HAP-1 (cell line): ENCODE measurements around the gene IRGM.
"Not testable (repeated sequence)": the region's sequence is repeated elsewhere in the genome, so short reads cannot be mapped to it uniquely, and the experiment has no call there.

Experiments used
- DNase-seq, 2 experiments: peaks; one replicate each; pipeline ENCODE4 v3.0.0-alpha.2; 2016 to 2020; ENCODE audit warnings: low spot score in 2 of 2
- H3K27me3 ChIP-seq: fragments of 250-450 bp; sonication (Bioruptor Pico); 2 replicates; pipeline ENCODE4 v1.5.1; 2020; ENCODE audit warnings: low read depth, mild to moderate bottlenecking, moderate library complexity
- H3K36me3 ChIP-seq: fragments of 250-450 bp; sonication (Bioruptor Pico); replicated peaks from 2 replicates; pipeline ENCODE4 v1.5.1; 2020; ENCODE audit warnings: mild to moderate bottlenecking
- H3K4me1 ChIP-seq: fragments of 250-450 bp; sonication (Bioruptor Pico); 2 replicates; pipeline ENCODE4 v1.5.1; 2020; ENCODE audit warnings: mild to moderate bottlenecking
- H3K4me3 ChIP-seq: fragments of 250-450 bp; sonication (Bioruptor Pico); 2 replicates; pipeline ENCODE4 v1.5.1; 2020; ENCODE audit warnings: mild to moderate bottlenecking, moderate library complexity
- H3K9me3 ChIP-seq: fragments of 250-450 bp; sonication (Bioruptor Pico); 2 replicates; pipeline ENCODE4 v1.5.1; 2020; ENCODE audit warnings: mild to moderate bottlenecking, moderate library complexity
- in situ Hi-C: fragments of 300-500 bp; cut with MboI; formaldehyde crosslinking; loops from 3 replicates; pipeline ENCODE4 v1.14.3; 2020; ENCODE audit warnings: low sequenced_read_pairs, inconsistent platforms, mixed read lengths

IRGM gene

GRCh38 chr5:150847334-150847695 lies 994 bp downstream of the IRGM start:
- 0 out of 2 replicates have a peak, but pooled peaks cover 3% of the 10 kb centered on the region for H3K4me1 ChIP-seq
- no peaks in the 10 kb centered on the region for H3K9me3 ChIP-seq
- no peaks in the 10 kb centered on the region for H3K36me3 ChIP-seq
- no peak for DNase-seq
- H3K4me3 ChIP-seq = no peak overlapping the region
- peaks cover 8% of the 10 kb centered on the region for H3K27me3 ChIP-seq
- in situ Hi-C loops = loop anchor here (5.0 to 10.0 kb wide), 2 partner anchors 285 to 393 kb away; no protein-coding TSS in a partner anchor

- no peaks in the 10 kb centered on the region for H3K36me3 ChIP-seq
- no peak for DNase-seq
- 0 out of 2 replicates have a peak, but pooled peaks cover 3% of the 10 kb centered on the region for H3K4me1 ChIP-seq
- peaks cover 8% of the 10 kb centered on the region for H3K27me3 ChIP-seq
- no peak overlapping the region for H3K4me3 ChIP-seq
- no peaks in the 10 kb centered on the region for H3K9me3 ChIP-seq
- in situ Hi-C loops = loop anchor here (5.0 to 10.0 kb wide), 2 partner anchors 286 to 393 kb away; no protein-coding TSS in a partner anchor
These were observed 1.9 kb downstream of the IRGM start for GRCh38 chr5:150848271-150848670.

DNA sequence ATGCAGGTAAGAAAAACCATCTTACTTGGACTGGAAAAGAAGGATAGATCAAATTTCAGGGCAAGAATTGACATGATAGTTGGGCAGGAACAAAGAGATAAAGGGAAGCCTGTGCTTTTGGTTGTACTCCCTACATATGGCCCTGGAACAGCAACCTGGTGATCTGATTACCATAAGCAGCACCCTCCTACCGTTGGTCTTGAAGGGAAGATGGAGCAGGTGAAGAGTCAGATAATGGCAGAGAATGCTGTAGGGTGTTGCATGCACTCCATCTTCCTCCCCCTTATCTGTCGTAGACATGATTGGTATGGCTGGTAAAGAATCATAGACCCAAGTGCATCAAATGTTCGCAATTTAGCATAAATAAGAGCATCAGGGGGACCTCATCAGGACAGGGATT lies 4.7 kb downstream of the IRGM start:
- no peak for DNase-seq
- H3K27me3 ChIP-seq = peaks cover 8% of the 10 kb centered on the region
- no peaks in the 10 kb centered on the region for H3K36me3 ChIP-seq
- in situ Hi-C loops = no loop called here
- H3K4me1 ChIP-seq = 0 out of 2 replicates have a peak, but pooled peaks cover 3% of the 10 kb centered on the region
- no peaks in the 10 kb centered on the region for H3K9me3 ChIP-seq
- no peak overlapping the region for H3K4me3 ChIP-seq

- H3K27me3 ChIP-seq = peaks cover 8% of the 10 kb centered on the region
- H3K36me3 ChIP-seq = no peaks in the 10 kb centered on the region
- H3K9me3 ChIP-seq = no peaks in the 10 kb centered on the region
- no peaks in the 10 kb centered on the region for H3K4me1 ChIP-seq
- H3K4me3 ChIP-seq = no peak overlapping the region
- no peak for DNase-seq
- in situ Hi-C loops = no loop called here
These were observed 7.2 kb downstream of the IRGM start for GRCh38 chr5:150853561-150853960.

DNA sequence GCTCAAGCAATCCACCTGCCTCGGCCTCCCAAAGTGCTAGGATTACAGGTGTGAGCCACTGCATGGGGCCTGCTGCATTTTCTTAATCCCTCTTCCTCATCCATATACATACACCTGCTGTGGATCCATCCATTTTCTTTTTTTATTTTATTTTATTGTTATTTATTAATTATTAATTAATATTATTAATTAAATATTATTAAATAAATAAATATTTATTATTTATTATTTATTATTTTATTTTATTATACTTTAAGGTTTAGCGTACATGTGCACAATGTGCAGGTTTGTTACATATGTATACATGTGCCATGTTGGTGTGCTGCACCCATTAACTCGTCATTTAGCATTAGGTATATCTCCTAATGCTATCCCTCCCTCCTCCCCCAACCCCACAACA lies 10.4 kb downstream of the IRGM start:
- in situ Hi-C loops, H3K27me3 ChIP-seq, H3K9me3 ChIP-seq, H3K4me1 ChIP-seq, DNase-seq, H3K4me3 ChIP-seq, H3K36me3 ChIP-seq: not testable (repeated sequence)

- H3K4me3 ChIP-seq = no peak overlapping the region
- in situ Hi-C loops = no loop called here
- DNase-seq = no peak
These were observed 14.0 kb downstream of the IRGM start for GRCh38 chr5:150860246-150860821.

DNA sequence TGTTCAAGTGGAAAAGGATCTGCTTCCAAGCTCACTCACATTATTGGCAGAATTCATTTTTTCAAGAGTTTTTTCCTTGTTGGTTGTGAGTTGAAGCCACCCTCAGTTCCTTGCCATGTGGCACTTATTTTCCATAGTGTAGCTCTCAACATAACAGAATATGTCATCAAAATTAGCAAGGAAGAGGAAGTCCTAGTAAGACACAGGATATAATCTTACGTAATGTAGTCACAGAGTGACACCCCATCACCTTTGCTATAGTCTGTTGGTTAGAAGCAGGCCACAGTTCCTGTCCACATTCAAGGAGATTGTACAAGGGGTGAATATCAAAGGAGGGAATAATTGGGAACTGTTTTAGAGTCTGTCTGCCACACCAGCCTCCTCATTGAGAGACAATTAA lies 15.7 kb downstream of the IRGM start:
- Histone ChIP-seq H3K4me1 (no peaks in the 10 kb centered on the region), H3K9me3 (no peaks in the 10 kb centered on the region), H3K27me3 (no peaks in the 10 kb centered on the region), H3K4me3 (no peak overlapping the region), H3K36me3 (no peaks in the 10 kb centered on the region)
- in situ Hi-C loops = no loop called here
- no peak for DNase-seq

More at GRCh38 chr5:150860246-150860821, 14.0 kb downstream of the IRGM start:
- no peaks in the 10 kb centered on the region for H3K27me3 ChIP-seq
- H3K9me3 ChIP-seq = no peaks in the 10 kb centered on the region
- H3K36me3 ChIP-seq = no peaks in the 10 kb centered on the region
- H3K4me1 ChIP-seq = no peaks in the 10 kb centered on the region

DNA sequence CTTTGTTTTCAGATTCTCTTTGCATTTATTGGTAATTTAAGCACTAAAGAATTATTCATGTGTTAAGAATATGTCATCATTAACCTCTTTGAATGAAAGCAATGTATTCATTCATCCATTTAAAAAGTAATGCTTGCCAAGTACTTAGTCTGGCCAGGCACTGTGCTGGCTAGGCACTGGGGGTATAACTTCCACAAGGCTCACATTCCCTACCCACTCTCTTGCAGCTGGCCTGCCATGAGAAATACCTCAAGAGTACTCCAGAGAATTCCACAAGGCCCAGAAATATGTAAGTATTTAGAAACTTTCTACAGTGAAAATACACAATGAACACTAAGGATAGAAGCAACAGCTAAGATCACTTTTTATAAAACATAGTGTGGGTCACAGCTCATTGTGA lies 33.0 kb downstream of the IRGM start:
- Histone ChIP-seq H3K4me1 (no peaks in the 10 kb centered on the region), H3K9me3 (no peaks in the 10 kb centered on the region), H3K36me3 (no peaks in the 10 kb centered on the region), H3K27me3 (no peaks in the 10 kb centered on the region), H3K4me3 (no peak overlapping the region)
- no peak for DNase-seq
- in situ Hi-C loops = no loop called here

DNA sequence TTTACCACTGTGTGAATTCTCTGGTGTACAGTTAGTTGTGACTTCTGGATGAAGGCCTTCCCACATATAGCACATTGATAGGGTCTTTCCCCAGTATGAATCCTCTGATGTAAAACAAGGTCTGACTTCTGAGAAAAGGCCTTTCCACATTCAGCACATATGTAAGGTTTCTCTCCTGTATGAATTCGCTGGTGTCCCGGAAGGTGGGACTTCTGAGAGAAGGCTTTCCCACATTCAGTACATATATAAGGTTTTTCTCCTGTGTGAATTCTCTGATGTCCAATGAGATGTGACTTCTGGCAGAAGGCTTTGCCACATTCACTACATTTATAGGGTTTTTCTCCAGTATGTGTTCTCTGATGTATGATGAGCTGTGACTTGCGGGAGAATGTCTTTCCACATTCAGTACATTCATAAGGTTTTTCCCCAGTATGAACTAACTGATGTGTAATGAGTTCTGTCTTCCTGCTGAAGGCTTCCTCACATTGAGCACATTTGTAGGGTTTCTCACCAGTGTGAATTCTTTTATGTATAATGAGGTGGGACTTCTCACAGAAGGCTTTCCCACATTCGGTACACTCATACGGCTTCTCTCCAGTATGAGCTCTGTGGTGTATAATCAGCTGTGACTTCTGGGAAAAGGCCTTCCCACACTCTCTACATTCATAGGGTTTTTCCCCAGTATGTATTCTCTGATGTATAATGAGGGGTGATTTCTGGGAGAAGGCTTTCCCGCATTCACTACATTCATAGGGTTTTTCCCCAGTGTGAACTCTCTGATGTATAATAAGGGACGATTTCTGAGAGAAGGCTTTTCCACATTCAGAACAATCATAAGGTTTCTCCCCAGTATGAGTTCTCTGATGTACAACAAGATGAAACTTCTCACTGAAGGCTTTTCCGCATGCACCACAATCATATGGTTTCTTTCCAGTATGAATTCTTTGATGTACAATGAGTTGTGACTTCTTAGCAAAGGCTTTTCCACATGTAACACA lies 49.4 kb downstream of the IRGM start:
- Histone ChIP-seq H3K4me1 (no peaks in the 10 kb centered on the region), H3K27me3 (no peaks in the 10 kb centered on the region), H3K4me3 (no peak overlapping the region), H3K9me3 (0 out of 2 replicates have a peak, but pooled peaks cover 3% of the 10 kb centered on the region), H3K36me3 (no peaks in the 10 kb centered on the region)
- in situ Hi-C loops = no loop called here
- DNase-seq = no peak
